Measurements from ENCODE around the gene CORT.
A peak's percentile ranks its signal among the peaks of the same experiment; 100 is the strongest.
"Not testable (repeated sequence)": the region's sequence is repeated elsewhere in the genome, so short reads cannot be mapped to it uniquely, and the experiment has no call there.

The CORT gene

DNA sequence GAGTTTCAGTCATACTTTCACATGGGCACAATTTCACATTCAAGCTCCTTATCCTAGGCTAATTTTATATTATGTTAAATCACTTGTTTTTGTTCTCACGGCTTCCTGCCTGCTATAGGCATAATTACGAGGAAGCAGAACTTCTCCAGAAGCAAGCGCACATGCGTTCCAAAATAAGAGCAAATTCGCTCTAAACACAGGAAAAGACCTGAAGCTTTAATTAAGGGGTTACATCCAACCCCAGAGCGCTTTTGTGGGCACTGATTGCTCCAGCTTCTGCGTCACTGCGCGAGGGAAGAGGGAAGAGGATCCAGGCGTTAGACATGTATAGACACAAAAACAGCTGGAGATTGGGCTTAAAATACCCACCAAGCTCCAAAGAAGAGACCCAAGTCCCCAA is at the start of gene CORT:
CORT (plus strand) TSS at position 281 of the 400 bp plus-strand sequence. CDS start 193 bp downstream, outside the sequence.
- no peak within 1 kb of the TSS for H3K27ac ChIP-seq (ENCODE audit: low read depth in 2 of 2, low read length in 2 of 2)
- H3K4me1 ChIP-seq (ENCODE audit: control insufficient read depth in 2 of 2, insufficient read depth in 2 of 2, low read length in 2 of 2), result no peaks in the 10 kb centered on the region
- H3K36me3 ChIP-seq (ENCODE audit: control insufficient read depth in 2 of 2, insufficient read depth in 2 of 2, low read length in 2 of 2), result peaks cover 0 to 2% of the 10 kb centered on the region in 2 donors
- no peaks in the 10 kb centered on the region for H3K27me3 ChIP-seq (ENCODE audit: control insufficient read depth in 2 of 2, insufficient read depth in 2 of 2, low read length in 2 of 2)
- H3K9ac ChIP-seq (ENCODE audit: low read depth in 1 of 2, low read length in 2 of 2), result no peak within 1 kb of the TSS
- no peak within 1 kb of the TSS for H3K4me3 ChIP-seq (ENCODE audit: low read length in 2 of 2)
- H3K9me3 ChIP-seq (ENCODE audit: control insufficient read depth in 2 of 2, low read length in 2 of 2), result no peaks in the 10 kb centered on the region

DNA sequence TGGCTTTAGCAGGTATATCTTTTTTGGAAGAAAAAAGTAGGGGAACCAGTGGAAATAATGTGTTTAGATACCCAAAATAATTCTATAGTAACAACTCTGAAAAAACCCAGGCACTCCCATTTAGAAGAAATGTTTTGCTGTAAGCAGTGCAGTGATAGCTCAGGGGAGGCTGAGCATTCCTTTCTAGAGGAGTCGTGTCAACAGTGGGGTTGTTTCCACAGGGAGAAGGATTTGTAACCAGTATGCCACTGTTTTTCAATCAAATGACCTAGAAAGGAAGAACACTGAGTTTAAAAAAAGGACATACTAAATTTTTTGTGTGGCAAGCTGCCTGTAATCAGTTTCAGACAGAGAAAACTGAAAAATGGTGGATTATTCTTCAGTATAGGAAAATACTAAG is 48.5 kb upstream of the CORT start:
- Histone ChIP-seq H3K4me1 (ENCODE audit: control insufficient read depth in 2 of 2, insufficient read depth in 2 of 2, low read length in 2 of 2) (peaks cover 15 to 21% of the 10 kb centered on the region in 2 donors), H3K27ac (ENCODE audit: low read depth in 2 of 2, low read length in 2 of 2) (no peak overlapping the region), H3K36me3 (ENCODE audit: control insufficient read depth in 2 of 2, insufficient read depth in 2 of 2, low read length in 2 of 2) (peaks cover 16 to 29% of the 10 kb centered on the region in 2 donors), H3K9ac (ENCODE audit: low read depth in 1 of 2, low read length in 2 of 2) (no peak overlapping the region), H3K27me3 (ENCODE audit: control insufficient read depth in 2 of 2, insufficient read depth in 2 of 2, low read length in 2 of 2) (no peaks in the 10 kb centered on the region), H3K4me3 (ENCODE audit: low read length in 2 of 2) (no peak overlapping the region), H3K9me3 (ENCODE audit: control insufficient read depth in 2 of 2, low read length in 2 of 2) (no peaks in the 10 kb centered on the region)

DNA sequence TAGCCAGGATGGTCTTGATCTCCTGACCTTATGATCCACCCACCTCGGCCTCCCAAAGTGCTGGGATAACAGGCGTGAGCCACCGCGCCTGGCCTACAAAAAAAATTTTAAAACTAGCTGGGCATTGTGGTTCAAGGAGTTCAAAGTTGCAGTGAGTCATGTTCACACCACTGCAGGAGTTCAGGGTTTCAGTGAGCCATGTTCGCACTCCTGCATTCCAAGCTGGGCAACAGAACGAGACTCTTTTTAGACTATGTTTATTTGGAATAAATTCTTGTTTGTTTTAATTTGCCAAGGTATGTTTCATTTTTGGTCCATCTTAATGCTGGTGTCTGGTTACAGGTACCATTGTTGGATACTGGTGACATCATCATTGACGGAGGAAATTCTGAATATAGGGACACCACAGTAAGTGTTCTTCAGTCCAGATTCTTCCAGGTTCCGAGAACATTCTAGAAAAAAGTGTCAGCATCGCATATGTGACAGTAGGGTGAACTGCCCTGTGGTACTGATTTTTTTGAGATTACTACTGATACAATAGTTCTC is 47.0 kb upstream of the CORT start:
- no peak overlapping the region for H3K4me3 ChIP-seq (ENCODE audit: low read length in 2 of 2)
- no peaks in the 10 kb centered on the region for H3K27me3 ChIP-seq (ENCODE audit: control insufficient read depth in 2 of 2, insufficient read depth in 2 of 2, low read length in 2 of 2)
- peaks cover 27 to 44% of the 10 kb centered on the region in 2 donors for H3K36me3 ChIP-seq (ENCODE audit: control insufficient read depth in 2 of 2, insufficient read depth in 2 of 2, low read length in 2 of 2)
- peaks cover 15 to 21% of the 10 kb centered on the region in 2 donors for H3K4me1 ChIP-seq (ENCODE audit: control insufficient read depth in 2 of 2, insufficient read depth in 2 of 2, low read length in 2 of 2)
- H3K27ac ChIP-seq (ENCODE audit: low read depth in 2 of 2, low read length in 2 of 2), result no peak overlapping the region
- no peak overlapping the region for H3K9ac ChIP-seq (ENCODE audit: low read depth in 1 of 2, low read length in 2 of 2)
- no peaks in the 10 kb centered on the region for H3K9me3 ChIP-seq (ENCODE audit: control insufficient read depth in 2 of 2, low read length in 2 of 2)

- H3K27ac ChIP-seq (ENCODE audit: low read depth in 2 of 2, low read length in 2 of 2), result no peak overlapping the region
- no peaks in the 10 kb centered on the region for H3K27me3 ChIP-seq (ENCODE audit: control insufficient read depth in 2 of 2, insufficient read depth in 2 of 2, low read length in 2 of 2)
- H3K4me3 ChIP-seq (ENCODE audit: low read length in 2 of 2), result no peak overlapping the region
- H3K9ac ChIP-seq (ENCODE audit: low read depth in 1 of 2, low read length in 2 of 2), result no peak overlapping the region
- H3K4me1 ChIP-seq (ENCODE audit: control insufficient read depth in 2 of 2, insufficient read depth in 2 of 2, low read length in 2 of 2), result no peaks in the 10 kb centered on the region
- H3K36me3 ChIP-seq (ENCODE audit: control insufficient read depth in 2 of 2, insufficient read depth in 2 of 2, low read length in 2 of 2), result peaks cover 59 to 81% of the 10 kb centered on the region in 2 donors
- H3K9me3 ChIP-seq (ENCODE audit: control insufficient read depth in 2 of 2, low read length in 2 of 2), result no peaks in the 10 kb centered on the region
Measured at GRCh38 chr1:10407201-10407600, 42.6 kb upstream of the CORT start.

- H3K27me3 ChIP-seq (ENCODE audit: control insufficient read depth in 2 of 2, insufficient read depth in 2 of 2, low read length in 2 of 2), result no peaks in the 10 kb centered on the region
- H3K9ac ChIP-seq (ENCODE audit: low read depth in 1 of 2, low read length in 2 of 2), result no peak overlapping the region
- H3K4me3 ChIP-seq (ENCODE audit: low read length in 2 of 2), result no peak overlapping the region
- H3K27ac ChIP-seq (ENCODE audit: low read depth in 2 of 2, low read length in 2 of 2), result peak overlapping the region in 1 of 2 donors; percentile 28
- no peaks in the 10 kb centered on the region for H3K4me1 ChIP-seq (ENCODE audit: control insufficient read depth in 2 of 2, insufficient read depth in 2 of 2, low read length in 2 of 2)
- H3K9me3 ChIP-seq (ENCODE audit: control insufficient read depth in 2 of 2, low read length in 2 of 2), result no peaks in the 10 kb centered on the region
- peaks cover 53 to 69% of the 10 kb centered on the region in 2 donors for H3K36me3 ChIP-seq (ENCODE audit: control insufficient read depth in 2 of 2, insufficient read depth in 2 of 2, low read length in 2 of 2)
Measured at GRCh38 chr1:10415211-10415930, 34.5 kb upstream of the CORT start.

DNA sequence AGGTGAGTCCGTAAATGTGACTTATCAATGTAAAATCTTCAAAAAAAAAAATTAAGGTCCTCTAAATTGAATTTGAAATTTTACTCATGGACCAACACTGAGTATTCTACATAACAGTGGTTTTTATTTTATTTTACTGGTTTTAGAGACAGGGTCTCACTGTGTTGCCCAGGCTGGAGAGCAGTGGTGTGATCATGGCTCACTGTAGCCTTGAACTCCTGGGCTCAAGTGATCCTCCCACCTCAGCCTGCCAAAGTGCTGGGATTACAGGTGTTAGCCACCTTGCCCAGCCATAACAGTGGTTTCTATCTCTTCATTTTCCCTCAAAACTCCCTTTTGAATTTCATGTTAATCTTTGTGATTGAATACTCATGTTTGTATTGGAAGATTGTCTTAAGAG is 33.9 kb upstream of the CORT start:
- H3K4me1 ChIP-seq (ENCODE audit: control insufficient read depth in 2 of 2, insufficient read depth in 2 of 2, low read length in 2 of 2); H3K9me3 ChIP-seq (ENCODE audit: control insufficient read depth in 2 of 2, low read length in 2 of 2); H3K27ac ChIP-seq (ENCODE audit: low read depth in 2 of 2, low read length in 2 of 2); H3K4me3 ChIP-seq (ENCODE audit: low read length in 2 of 2); H3K9ac ChIP-seq (ENCODE audit: low read depth in 1 of 2, low read length in 2 of 2); H3K27me3 ChIP-seq (ENCODE audit: control insufficient read depth in 2 of 2, insufficient read depth in 2 of 2, low read length in 2 of 2): not testable (repeated sequence)
- peaks cover 51 to 69% of the 10 kb centered on the region in 2 donors for H3K36me3 ChIP-seq (ENCODE audit: control insufficient read depth in 2 of 2, insufficient read depth in 2 of 2, low read length in 2 of 2)

DNA sequence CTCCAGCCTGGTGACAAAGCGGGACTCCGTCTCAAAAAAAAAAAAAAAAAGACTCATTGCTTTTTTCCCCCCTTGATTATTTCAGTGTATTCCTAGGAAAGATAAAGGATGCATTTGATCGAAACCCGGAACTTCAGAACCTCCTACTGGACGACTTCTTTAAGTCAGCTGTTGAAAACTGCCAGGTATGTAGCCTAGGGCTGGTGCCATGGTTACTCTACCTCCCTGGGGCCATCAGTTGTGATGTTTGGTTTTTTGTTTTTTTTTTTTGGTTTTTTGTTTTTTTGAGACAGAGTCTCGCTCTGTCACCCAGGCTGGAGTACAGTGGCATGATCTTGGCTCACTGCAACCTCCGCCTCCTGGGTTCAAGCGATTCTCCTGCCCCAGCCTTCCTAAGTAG is 31.1 kb upstream of the CORT start:
- H3K4me3 ChIP-seq (ENCODE audit: low read length in 2 of 2); H3K4me1 ChIP-seq (ENCODE audit: control insufficient read depth in 2 of 2, insufficient read depth in 2 of 2, low read length in 2 of 2); H3K9ac ChIP-seq (ENCODE audit: low read depth in 1 of 2, low read length in 2 of 2); H3K27me3 ChIP-seq (ENCODE audit: control insufficient read depth in 2 of 2, insufficient read depth in 2 of 2, low read length in 2 of 2); H3K9me3 ChIP-seq (ENCODE audit: control insufficient read depth in 2 of 2, low read length in 2 of 2); H3K27ac ChIP-seq (ENCODE audit: low read depth in 2 of 2, low read length in 2 of 2): not testable (repeated sequence)
- H3K36me3 ChIP-seq (ENCODE audit: control insufficient read depth in 2 of 2, insufficient read depth in 2 of 2, low read length in 2 of 2), result peaks cover 27 to 44% of the 10 kb centered on the region in 2 donors

DNA sequence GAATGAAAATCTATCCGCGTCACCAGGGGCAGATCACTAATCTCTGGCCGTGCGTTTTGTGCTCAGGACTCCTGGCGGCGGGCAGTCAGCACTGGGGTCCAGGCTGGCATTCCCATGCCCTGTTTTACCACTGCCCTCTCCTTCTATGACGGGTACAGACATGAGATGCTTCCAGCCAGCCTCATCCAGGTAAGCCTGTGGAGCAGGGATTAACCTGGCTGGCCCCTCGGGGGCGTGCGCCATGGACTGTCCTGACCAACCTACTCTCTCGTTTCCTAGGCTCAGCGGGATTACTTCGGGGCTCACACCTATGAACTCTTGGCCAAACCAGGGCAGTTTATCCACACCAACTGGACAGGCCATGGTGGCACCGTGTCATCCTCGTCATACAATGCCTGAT is 30.5 kb upstream of the CORT start:
- no peak overlapping the region for H3K27ac ChIP-seq (ENCODE audit: low read depth in 2 of 2, low read length in 2 of 2)
- no peaks in the 10 kb centered on the region for H3K9me3 ChIP-seq (ENCODE audit: control insufficient read depth in 2 of 2, low read length in 2 of 2)
- no peaks in the 10 kb centered on the region for H3K4me1 ChIP-seq (ENCODE audit: control insufficient read depth in 2 of 2, insufficient read depth in 2 of 2, low read length in 2 of 2)
- no peaks in the 10 kb centered on the region for H3K27me3 ChIP-seq (ENCODE audit: control insufficient read depth in 2 of 2, insufficient read depth in 2 of 2, low read length in 2 of 2)
- H3K9ac ChIP-seq (ENCODE audit: low read depth in 1 of 2, low read length in 2 of 2), result no peak overlapping the region
- H3K36me3 ChIP-seq (ENCODE audit: control insufficient read depth in 2 of 2, insufficient read depth in 2 of 2, low read length in 2 of 2), result peaks cover 27 to 42% of the 10 kb centered on the region in 2 donors
- no peak overlapping the region for H3K4me3 ChIP-seq (ENCODE audit: low read length in 2 of 2)

DNA sequence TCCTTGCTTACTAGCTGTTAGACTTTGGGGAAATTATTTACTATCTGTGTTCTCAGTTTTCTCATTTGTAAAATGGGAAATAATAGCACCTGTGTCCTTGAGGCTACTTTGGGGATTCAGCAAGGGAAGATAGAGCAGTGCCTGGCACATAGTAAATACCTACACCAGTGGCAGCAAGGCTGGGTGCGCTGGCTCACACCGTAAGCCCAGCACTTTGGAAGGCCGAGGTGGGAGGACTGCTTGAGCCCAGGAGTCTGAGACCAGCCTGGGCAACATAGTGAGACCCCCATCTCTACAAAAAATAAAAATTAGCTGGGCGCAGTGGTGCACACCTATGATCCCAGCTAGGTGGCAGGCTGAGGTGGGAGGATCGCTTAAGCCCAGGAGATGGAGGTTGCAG is 28.2 kb upstream of the CORT start:
- H3K36me3 ChIP-seq (ENCODE audit: control insufficient read depth in 2 of 2, insufficient read depth in 2 of 2, low read length in 2 of 2), result peaks cover 21 to 30% of the 10 kb centered on the region in 2 donors
- H3K27me3 ChIP-seq (ENCODE audit: control insufficient read depth in 2 of 2, insufficient read depth in 2 of 2, low read length in 2 of 2), result no peaks in the 10 kb centered on the region
- no peak overlapping the region for H3K27ac ChIP-seq (ENCODE audit: low read depth in 2 of 2, low read length in 2 of 2)
- H3K4me3 ChIP-seq (ENCODE audit: low read length in 2 of 2), result no peak overlapping the region
- H3K4me1 ChIP-seq (ENCODE audit: control insufficient read depth in 2 of 2, insufficient read depth in 2 of 2, low read length in 2 of 2), result no peaks in the 10 kb centered on the region
- no peak overlapping the region for H3K9ac ChIP-seq (ENCODE audit: low read depth in 1 of 2, low read length in 2 of 2)
- no peaks in the 10 kb centered on the region for H3K9me3 ChIP-seq (ENCODE audit: control insufficient read depth in 2 of 2, low read length in 2 of 2)

DNA sequence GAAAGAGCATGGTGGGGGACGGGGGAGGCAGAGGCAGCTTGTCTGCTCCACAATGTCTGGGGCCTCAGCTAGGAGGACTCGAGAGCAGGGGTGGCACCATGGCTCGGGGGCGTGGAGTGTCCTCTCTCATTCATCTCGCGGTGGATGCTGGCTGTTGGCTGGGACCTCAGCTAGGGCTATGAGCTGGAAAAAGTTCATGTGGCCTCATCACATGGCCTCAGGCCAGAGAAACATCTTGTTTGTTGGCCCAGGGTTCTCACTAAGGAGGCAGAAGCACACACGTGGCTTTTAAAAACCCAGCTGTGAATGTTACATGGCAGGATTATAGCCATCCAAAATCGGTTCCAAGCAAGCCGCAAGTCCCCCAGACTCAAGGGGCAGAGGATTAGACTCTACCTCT is 25.8 kb upstream of the CORT start:
- Histone ChIP-seq H3K27me3 (ENCODE audit: control insufficient read depth in 2 of 2, insufficient read depth in 2 of 2, low read length in 2 of 2) (no peaks in the 10 kb centered on the region), H3K9me3 (ENCODE audit: control insufficient read depth in 2 of 2, low read length in 2 of 2) (no peaks in the 10 kb centered on the region), H3K36me3 (ENCODE audit: control insufficient read depth in 2 of 2, insufficient read depth in 2 of 2, low read length in 2 of 2) (peaks cover 9 to 14% of the 10 kb centered on the region in 2 donors), H3K4me1 (ENCODE audit: control insufficient read depth in 2 of 2, insufficient read depth in 2 of 2, low read length in 2 of 2) (peaks cover 0 to 2% of the 10 kb centered on the region in 2 donors), H3K4me3 (ENCODE audit: low read length in 2 of 2) (no peak overlapping the region), H3K27ac (ENCODE audit: low read depth in 2 of 2, low read length in 2 of 2) (no peak overlapping the region), H3K9ac (ENCODE audit: low read depth in 1 of 2, low read length in 2 of 2) (no peak overlapping the region)

Measured in mucosa of rectum (tissue), 2 donors.